ENCODE results near the gene OSTF1. TPM values are rescaled to one million over a fixed set of nuclear protein-coding genes. Genes with fewer than 3 reads are reported as not detected.

The OSTF1 gene
- total and polyA plus RNA-seq, 2 donors (not counting 1 experiment from before 2014, with no cell fraction given) = 48.4 to 49.9 TPM

DNA sequence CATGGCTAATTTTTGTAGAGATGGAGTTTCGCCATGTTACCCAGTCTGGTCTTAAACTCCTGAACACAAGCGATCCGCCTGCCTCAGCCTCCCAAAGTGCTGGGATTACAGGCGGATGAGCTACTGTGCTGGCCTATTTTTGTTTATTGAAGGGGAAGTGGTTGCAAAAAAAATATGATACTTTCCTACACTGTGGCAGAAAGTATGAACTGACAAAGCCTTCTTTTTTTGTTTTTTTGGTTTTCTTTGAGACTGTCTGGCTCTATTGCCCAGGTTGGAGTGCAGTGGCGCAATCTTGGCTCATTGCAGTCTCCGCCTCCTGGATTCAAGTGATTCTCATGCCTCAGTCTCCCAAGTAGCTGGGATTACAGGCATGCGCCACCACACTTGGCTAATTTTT lies 50.9 kb downstream of the OSTF1 start:
- DNase-seq (ENCODE audit: low read depth in 2 of 2) = no peak
- Histone ChIP-seq H3K4me2 (ENCODE audit: extremely low read depth, insufficient read depth, low read length) (no peak overlapping the region), H3K27ac (ENCODE audit: insufficient read depth, low read length) (no peak overlapping the region), H3K4me3 (replicated peaks in 1 of 4; ENCODE audit: control extremely low read depth in 1 of 4, insufficient read depth in 1 of 4, low read depth in 3 of 4, low read length in 4 of 4) (no peak overlapping the region), H3K4me1 (ENCODE audit: control insufficient read depth, extremely low read depth, insufficient read depth, low read length) (no peaks in the 10 kb centered on the region), H3K9ac (ENCODE audit: insufficient read depth, low read length) (no peak overlapping the region), H3K36me3 (ENCODE audit: control insufficient read depth, insufficient read depth, low read length) (peaks cover 4% of the 10 kb centered on the region), H3K79me2 (ENCODE audit: control insufficient read depth, insufficient read depth, low read length) (no peaks in the 10 kb centered on the region), H2AFZ (ENCODE audit: low read length) (no peak overlapping the region), H4K20me1 (ENCODE audit: control insufficient read depth, extremely low read depth, insufficient read depth, low read length) (no peaks in the 10 kb centered on the region), H3K27me3 (ENCODE audit: control insufficient read depth, insufficient read depth, low read length) (no peaks in the 10 kb centered on the region), H3K9me3 (ENCODE audit: control insufficient read depth, insufficient read depth, low read depth, low read length) (no peaks in the 10 kb centered on the region)
- TF ChIP-seq, protein P1, sequence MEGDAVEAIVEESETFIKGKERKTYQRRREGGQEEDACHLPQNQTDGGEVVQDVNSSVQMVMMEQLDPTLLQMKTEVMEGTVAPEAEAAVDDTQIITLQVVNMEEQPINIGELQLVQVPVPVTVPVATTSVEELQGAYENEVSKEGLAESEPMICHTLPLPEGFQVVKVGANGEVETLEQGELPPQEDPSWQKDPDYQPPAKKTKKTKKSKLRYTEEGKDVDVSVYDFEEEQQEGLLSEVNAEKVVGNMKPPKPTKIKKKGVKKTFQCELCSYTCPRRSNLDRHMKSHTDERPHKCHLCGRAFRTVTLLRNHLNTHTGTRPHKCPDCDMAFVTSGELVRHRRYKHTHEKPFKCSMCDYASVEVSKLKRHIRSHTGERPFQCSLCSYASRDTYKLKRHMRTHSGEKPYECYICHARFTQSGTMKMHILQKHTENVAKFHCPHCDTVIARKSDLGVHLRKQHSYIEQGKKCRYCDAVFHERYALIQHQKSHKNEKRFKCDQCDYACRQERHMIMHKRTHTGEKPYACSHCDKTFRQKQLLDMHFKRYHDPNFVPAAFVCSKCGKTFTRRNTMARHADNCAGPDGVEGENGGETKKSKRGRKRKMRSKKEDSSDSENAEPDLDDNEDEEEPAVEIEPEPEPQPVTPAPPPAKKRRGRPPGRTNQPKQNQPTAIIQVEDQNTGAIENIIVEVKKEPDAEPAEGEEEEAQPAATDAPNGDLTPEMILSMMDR (conservative IDR thresholded peaks at IDR 0.05 in 1 of 2, IDR thresholded peaks at IDR 0.05 in 1 of 2; ENCODE audit: low read depth in 1 of 2, low read length in 2 of 2) = no peak
- no peak for TF ChIP-seq EZH2 (IDR thresholded peaks at IDR 0.05; ENCODE audit: low read length, missing control alignments)

DNA sequence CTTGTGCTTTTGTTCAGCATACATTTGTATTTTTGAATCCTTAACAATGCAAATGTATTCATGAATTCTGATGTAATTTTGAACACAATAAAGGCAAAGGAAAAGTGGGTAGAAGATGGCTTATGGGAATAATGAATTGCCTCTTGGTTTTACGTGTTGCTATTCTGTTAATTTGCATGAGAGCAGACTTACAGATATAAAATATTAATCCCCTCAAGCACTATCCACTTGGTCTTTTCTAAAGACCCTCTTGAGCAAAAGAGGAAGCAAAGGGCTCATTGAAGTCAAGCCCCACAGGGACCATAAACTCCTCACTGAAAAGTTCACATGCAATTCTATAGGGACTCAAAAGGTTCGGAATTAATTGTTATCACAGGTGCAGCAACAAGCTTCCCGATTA lies 51.9 kb downstream of the OSTF1 start:
- H3K4me3 ChIP-seq (replicated peaks in 1 of 4; ENCODE audit: control extremely low read depth in 1 of 4, insufficient read depth in 1 of 4, low read depth in 3 of 4, low read length in 4 of 4) = no peak overlapping the region
- H3K79me2 ChIP-seq (ENCODE audit: control insufficient read depth, insufficient read depth, low read length) = no peaks in the 10 kb centered on the region
- no peaks in the 10 kb centered on the region for H4K20me1 ChIP-seq (ENCODE audit: control insufficient read depth, extremely low read depth, insufficient read depth, low read length)
- no peaks in the 10 kb centered on the region for H3K9me3 ChIP-seq (ENCODE audit: control insufficient read depth, insufficient read depth, low read depth, low read length)
- H3K36me3 ChIP-seq (ENCODE audit: control insufficient read depth, insufficient read depth, low read length) = peaks cover 4% of the 10 kb centered on the region
- no peak overlapping the region for H3K9ac ChIP-seq (ENCODE audit: insufficient read depth, low read length)
- no peak for DNase-seq (ENCODE audit: low read depth in 2 of 2)
- H3K4me2 ChIP-seq (ENCODE audit: extremely low read depth, insufficient read depth, low read length) = no peak overlapping the region
- no peaks in the 10 kb centered on the region for H3K4me1 ChIP-seq (ENCODE audit: control insufficient read depth, extremely low read depth, insufficient read depth, low read length)
- no peaks in the 10 kb centered on the region for H3K27me3 ChIP-seq (ENCODE audit: control insufficient read depth, insufficient read depth, low read length)
- TF ChIP-seq, protein P1 (conservative IDR thresholded peaks at IDR 0.05 in 1 of 2, IDR thresholded peaks at IDR 0.05 in 1 of 2; ENCODE audit: low read depth in 1 of 2, low read length in 2 of 2) = no peak
- H2AFZ ChIP-seq (ENCODE audit: low read length) = no peak overlapping the region
- H3K27ac ChIP-seq (ENCODE audit: insufficient read depth, low read length) = no peak overlapping the region

DNA sequence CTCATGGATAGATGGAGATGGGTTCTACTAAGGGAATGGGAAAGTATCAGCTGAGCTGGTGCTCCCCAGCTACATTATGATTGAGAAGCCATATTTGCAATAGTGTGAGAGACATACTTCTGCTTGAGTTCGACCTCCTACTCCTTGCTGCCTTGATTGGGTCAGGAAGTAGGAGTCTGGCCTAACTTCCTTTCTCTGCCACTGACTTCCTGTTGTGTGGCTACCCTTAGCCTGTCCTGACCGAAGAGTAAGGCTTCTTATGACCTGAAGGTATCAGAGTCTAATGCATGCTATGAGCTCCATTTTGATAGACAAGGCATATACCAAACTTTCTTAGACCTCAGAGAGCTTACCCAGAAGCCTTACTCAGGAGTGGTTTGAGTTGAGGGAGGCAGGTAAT lies 53.9 kb downstream of the OSTF1 start:
- Histone ChIP-seq H3K9me3 (ENCODE audit: control insufficient read depth, insufficient read depth, low read depth, low read length) (no peaks in the 10 kb centered on the region), H3K27ac (ENCODE audit: insufficient read depth, low read length) (no peak overlapping the region), H3K4me1 (ENCODE audit: control insufficient read depth, extremely low read depth, insufficient read depth, low read length) (peaks cover 4% of the 10 kb centered on the region), H3K79me2 (ENCODE audit: control insufficient read depth, insufficient read depth, low read length) (no peaks in the 10 kb centered on the region), H3K4me2 (ENCODE audit: extremely low read depth, insufficient read depth, low read length) (no peak overlapping the region), H3K9ac (ENCODE audit: insufficient read depth, low read length) (no peak overlapping the region), H4K20me1 (ENCODE audit: control insufficient read depth, extremely low read depth, insufficient read depth, low read length) (no peaks in the 10 kb centered on the region), H3K36me3 (ENCODE audit: control insufficient read depth, insufficient read depth, low read length) (peaks cover 4% of the 10 kb centered on the region), H3K27me3 (ENCODE audit: control insufficient read depth, insufficient read depth, low read length) (no peaks in the 10 kb centered on the region), H3K4me3 (replicated peaks in 1 of 4; ENCODE audit: control extremely low read depth in 1 of 4, insufficient read depth in 1 of 4, low read depth in 3 of 4, low read length in 4 of 4) (no peak overlapping the region), H2AFZ (ENCODE audit: low read length) (no peak overlapping the region)
- TF ChIP-seq EZH2 (IDR thresholded peaks at IDR 0.05; ENCODE audit: low read length, missing control alignments) = no peak
- TF ChIP-seq, protein P1 (conservative IDR thresholded peaks at IDR 0.05 in 1 of 2, IDR thresholded peaks at IDR 0.05 in 1 of 2; ENCODE audit: low read depth in 1 of 2, low read length in 2 of 2) = no peak
- DNase-seq (ENCODE audit: low read depth in 2 of 2) = no peak
